KOPT-K1 (cell line): ENCODE measurements around the gene CEMIP2.

Source experiments
- H3K27ac ChIP-seq: fragments of 200-600 bp; sonication (generic); 2 replicates; pipeline ENCODE4 v1.5.1; 2016; ENCODE audit warnings: antibody characterized with exemption, mild to moderate bottlenecking, low read depth, low read length; ENCODE audit not compliant: poor library complexity, severe bottlenecking
- H3K36me3 ChIP-seq: fragments of 200-600 bp; sonication (generic); 2 replicates; pipeline ENCODE4 v1.5.1; 2017; ENCODE audit warnings: antibody characterized with exemption, mild to moderate bottlenecking, low read length, moderate library complexity; ENCODE audit not compliant: insufficient read depth
- H3K9me3 ChIP-seq: fragments of 200-600 bp; sonication (generic); 2 replicates; pipeline ENCODE4 v1.5.1; 2017; ENCODE audit warnings: antibody characterized with exemption, low read length, mild to moderate bottlenecking; ENCODE audit not compliant: insufficient read depth, poor library complexity, severe bottlenecking

CEMIP2 gene

GRCh38 chr9:71764463-71764862 is 3.9 kb downstream of the CEMIP2 start:
- no peak overlapping the region for H3K27ac ChIP-seq
- no peaks in the 10 kb centered on the region for H3K9me3 ChIP-seq
- no peaks in the 10 kb centered on the region for H3K36me3 ChIP-seq

- Histone ChIP-seq H3K9me3 (no peaks in the 10 kb centered on the region), H3K27ac (no peak overlapping the region), H3K36me3 (no peaks in the 10 kb centered on the region)
Measured at GRCh38 chr9:71763832-71764231, 4.5 kb downstream of the CEMIP2 start.

GRCh38 chr9:71762900-71763653 is 5.2 kb downstream of the CEMIP2 start:
- Histone ChIP-seq H3K27ac (no peak overlapping the region), H3K36me3 (no peaks in the 10 kb centered on the region), H3K9me3 (no peaks in the 10 kb centered on the region)

GRCh38 chr9:71761938-71762353 is 6.4 kb downstream of the CEMIP2 start:
- Histone ChIP-seq H3K9me3 (no peaks in the 10 kb centered on the region), H3K36me3 (no peaks in the 10 kb centered on the region), H3K27ac (no peak overlapping the region)

- no peak overlapping the region for H3K27ac ChIP-seq
- H3K36me3 ChIP-seq: no peaks in the 10 kb centered on the region
- H3K9me3 ChIP-seq: no peaks in the 10 kb centered on the region
Measured at GRCh38 chr9:71760901-71761300, 7.4 kb downstream of the CEMIP2 start.

GRCh38 chr9:71758785-71759184 is 9.5 kb downstream of the CEMIP2 start:
- H3K36me3 ChIP-seq: no peaks in the 10 kb centered on the region
- H3K9me3 ChIP-seq: no peaks in the 10 kb centered on the region
- no peak overlapping the region for H3K27ac ChIP-seq

- H3K9me3 ChIP-seq: no peaks in the 10 kb centered on the region
- H3K36me3 ChIP-seq: no peaks in the 10 kb centered on the region
- no peak overlapping the region for H3K27ac ChIP-seq
Measured at GRCh38 chr9:71758277-71758676, 10.0 kb downstream of the CEMIP2 start.

- Histone ChIP-seq H3K36me3 (no peaks in the 10 kb centered on the region), H3K9me3 (no peaks in the 10 kb centered on the region), H3K27ac (no peak overlapping the region)
Measured at GRCh38 chr9:71756753-71757152, 11.6 kb downstream of the CEMIP2 start.

- Histone ChIP-seq H3K27ac (no peak overlapping the region), H3K9me3 (no peaks in the 10 kb centered on the region), H3K36me3 (no peaks in the 10 kb centered on the region)
Measured at GRCh38 chr9:71755869-71756268, 12.4 kb downstream of the CEMIP2 start.

GRCh38 chr9:71755230-71755629 is 13.1 kb downstream of the CEMIP2 start:
- H3K36me3 ChIP-seq: no peaks in the 10 kb centered on the region
- H3K27ac ChIP-seq: no peak overlapping the region
- no peaks in the 10 kb centered on the region for H3K9me3 ChIP-seq

GRCh38 chr9:71754151-71754550 is 14.2 kb downstream of the CEMIP2 start:
- Histone ChIP-seq H3K9me3 (no peaks in the 10 kb centered on the region), H3K27ac (no peak overlapping the region), H3K36me3 (no peaks in the 10 kb centered on the region)

GRCh38 chr9:71752928-71753327 is 15.4 kb downstream of the CEMIP2 start:
- Histone ChIP-seq H3K36me3 (no peaks in the 10 kb centered on the region), H3K9me3 (no peaks in the 10 kb centered on the region), H3K27ac (no peak overlapping the region)

GRCh38 chr9:71752352-71752751 is 16.0 kb downstream of the CEMIP2 start:
- no peaks in the 10 kb centered on the region for H3K9me3 ChIP-seq
- no peak overlapping the region for H3K27ac ChIP-seq
- no peaks in the 10 kb centered on the region for H3K36me3 ChIP-seq

- no peaks in the 10 kb centered on the region for H3K36me3 ChIP-seq
- no peak overlapping the region for H3K27ac ChIP-seq
Measured at GRCh38 chr9:71748280-71748743, 20.0 kb downstream of the CEMIP2 start.

GRCh38 chr9:71747576-71747975 is 20.7 kb downstream of the CEMIP2 start:
- no peaks in the 10 kb centered on the region for H3K9me3 ChIP-seq
- H3K36me3 ChIP-seq: no peaks in the 10 kb centered on the region
- H3K27ac ChIP-seq: no peak overlapping the region

More at GRCh38 chr9:71748280-71748743, 20.0 kb downstream of the CEMIP2 start:
- no peaks in the 10 kb centered on the region for H3K9me3 ChIP-seq

- H3K36me3 ChIP-seq: no peaks in the 10 kb centered on the region
- H3K27ac ChIP-seq: no peak overlapping the region
- no peaks in the 10 kb centered on the region for H3K9me3 ChIP-seq
Measured at GRCh38 chr9:71746758-71747125, 21.6 kb downstream of the CEMIP2 start.
